CD4-positive, alpha-beta T cell treated with Interleukin-6 for 4 hours (primary cell): ENCODE measurements around the gene GNAI2.

Source experiments
- DNase-seq: peaks from one replicate; pipeline ENCODE4 v3.0.0-alpha.2; 2020; ENCODE audit warnings: mixed read lengths

Gene GNAI2

GRCh38 chr3:50235716-50236483, at the start of gene GNAI2:
GNAI2 (plus strand) TSS chr3:50236204; CDS start chr3:50236336, 132 bp downstream.
- DNase-seq: peak; percentile 99

GRCh38 chr3:50187750-50188149, 48.3 kb upstream of the GNAI2 start:
- no peak for DNase-seq

- peak; percentile 29 for DNase-seq
Observed at GRCh38 chr3:50189274-50189673, 46.7 kb upstream of the GNAI2 start.

GRCh38 chr3:50189989-50190388, 46.0 kb upstream of the GNAI2 start:
- no peak for DNase-seq

- no peak for DNase-seq
Observed at GRCh38 chr3:50190936-50191660, 44.9 kb upstream of the GNAI2 start, which contains the start of gene GNAT1. GNAT1 (plus strand) TSS chr3:50191610; CDS start chr3:50191726, 116 bp downstream.

GRCh38 chr3:50192124-50192523, 43.9 kb upstream of the GNAI2 start:
- no peak for DNase-seq

- peak; percentile 85 for DNase-seq
Observed at GRCh38 chr3:50192689-50193141, 43.3 kb upstream of the GNAI2 start.

GRCh38 chr3:50193286-50193685, 42.7 kb upstream of the GNAI2 start:
- DNase-seq: no peak

GRCh38 chr3:50193746-50194127, 42.3 kb upstream of the GNAI2 start:
- DNase-seq: no peak

GRCh38 chr3:50194128-50194902, 41.7 kb upstream of the GNAI2 start:
- DNase-seq: peak; percentile 89

GRCh38 chr3:50194903-50195500, 41.0 kb upstream of the GNAI2 start:
- DNase-seq: peak; percentile 56

GRCh38 chr3:50195501-50196252, 40.3 kb upstream of the GNAI2 start:
- DNase-seq: no peak

- DNase-seq: no peak
Observed at GRCh38 chr3:50196253-50196801, 39.7 kb upstream of the GNAI2 start.

- no peak for DNase-seq
Observed at GRCh38 chr3:50201573-50202315, 34.3 kb upstream of the GNAI2 start.

GRCh38 chr3:50202353-50203112, 33.5 kb upstream of the GNAI2 start:
- no peak for DNase-seq

- DNase-seq: no peak
Observed at GRCh38 chr3:50203113-50203808, 32.7 kb upstream of the GNAI2 start.

GRCh38 chr3:50203809-50204803, 31.9 kb upstream of the GNAI2 start:
- no peak for DNase-seq

- DNase-seq: peak; percentile 53
Observed at GRCh38 chr3:50204804-50205412, 31.1 kb upstream of the GNAI2 start, which contains the start of gene SLC38A3. SLC38A3 (plus strand) TSS chr3:50205271; CDS start chr3:50214200, 8,929 bp downstream.
